ENCODE measurements around the gene ANO3. TPM values are rescaled to one million over a fixed set of nuclear protein-coding genes. Genes with fewer than 3 reads are reported as not detected.

Gene ANO3
- total and polyA plus RNA-seq, 2 donors (not counting 3 experiments of a cell fraction or from before 2014, with no cell fraction given), result not detected

DNA sequence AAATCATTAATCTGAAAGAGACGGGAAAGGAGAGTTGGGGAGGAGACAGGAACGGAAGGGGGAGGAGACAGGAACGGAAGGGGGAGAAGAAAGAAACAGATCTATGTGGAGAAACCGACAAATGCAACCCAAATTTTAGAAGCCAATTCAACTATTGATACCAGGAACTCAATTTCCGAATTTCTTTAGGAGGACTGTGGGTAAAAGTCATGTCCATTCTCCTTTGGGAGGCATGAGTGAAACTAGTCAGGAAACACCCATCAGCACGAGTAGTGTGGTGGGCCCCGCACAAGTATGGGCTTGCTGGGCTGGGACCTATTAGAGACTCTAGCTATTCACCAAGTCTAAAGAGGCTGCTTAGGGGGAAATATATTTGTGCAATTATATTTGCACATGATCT is 18.1 kb downstream of the ANO3 start:
- FAIRE-seq, result no peak
- POLR2A ChIA-PET, result no interaction called here
- no peaks in the 10 kb centered on the region for H3K36me3 ChIP-seq (ENCODE audit: control insufficient read depth in 2 of 2, extremely low read depth in 1 of 2, insufficient read depth in 2 of 2, low read length in 2 of 2)

DNA sequence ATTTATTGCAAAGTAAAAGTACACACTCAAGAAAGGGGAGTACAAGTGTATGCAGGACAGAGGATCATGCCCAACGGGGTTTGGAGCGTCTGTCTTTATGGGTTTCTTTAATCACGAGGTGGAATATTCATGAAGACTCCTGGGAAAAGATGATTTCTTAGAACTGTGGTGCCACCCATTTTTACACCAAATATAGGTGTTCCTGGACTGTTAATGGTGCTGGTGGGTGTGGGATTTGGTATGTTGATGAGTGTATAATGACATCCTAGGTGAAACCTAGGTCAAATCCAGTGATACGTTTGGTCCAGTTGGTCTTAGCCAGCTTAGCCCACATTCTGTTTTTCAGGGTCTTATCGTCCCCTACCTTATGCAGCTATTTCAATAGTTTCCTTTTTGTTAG is 21.1 kb downstream of the ANO3 start:
- Histone ChIP-seq H3K27ac (ENCODE audit: insufficient read depth, low read depth, low read length) (no peak overlapping the region), H3K9me3 (replicated peaks; ENCODE audit: control insufficient read depth, insufficient read depth, low read length) (no peaks in the 10 kb centered on the region), H4K20me1 (replicated peaks; ENCODE audit: control insufficient read depth, extremely low read depth, insufficient read depth, low read length) (no peaks in the 10 kb centered on the region), H3K4me2 (ENCODE audit: insufficient read depth, low read length) (no peak overlapping the region), H3K9ac (replicated peaks; ENCODE audit: extremely low read depth, insufficient read depth, low read length) (no peak overlapping the region), H3K9me1 (replicated peaks; ENCODE audit: control insufficient read depth, extremely low read depth, insufficient read depth, low read length) (no peaks in the 10 kb centered on the region), H3K4me1 (ENCODE audit: control insufficient read depth, extremely low read depth, insufficient read depth, low read length) (no peaks in the 10 kb centered on the region), H3K79me2 (ENCODE audit: control insufficient read depth, insufficient read depth, low read length) (no peaks in the 10 kb centered on the region), H3K4me3 (replicated peaks in 1 of 3; ENCODE audit: insufficient read depth in 1 of 3, low read depth in 1 of 3, low read length in 3 of 3) (no peak overlapping the region), H3K36me3 (ENCODE audit: control insufficient read depth in 2 of 2, extremely low read depth in 1 of 2, insufficient read depth in 2 of 2, low read length in 2 of 2) (no peaks in the 10 kb centered on the region), H3K27me3 (ENCODE audit: control insufficient read depth in 2 of 2, insufficient read depth in 2 of 2, low read length in 2 of 2) (no peaks in the 10 kb centered on the region), H2AFZ (ENCODE audit: low read depth, low read length) (no peak overlapping the region)
- dilution Hi-C loops (cut with MboI; ENCODE audit: extremely low pct_ligation_motif_present, low sequenced_read_pairs), result no loop called here
- no TSS peak for BruUV-seq (replicated peaks)
- intact Hi-C loops (cut with micrococcal nuclease), result no loop called here
- POLR2A ChIA-PET, result no interaction called here
- FAIRE-seq, result no peak
- no peak for TF ChIP-seq MYC (IDR thresholded peaks at IDR 0.05; ENCODE audit: low read depth, low read length)
- TF ChIP-seq JUN (IDR thresholded peaks at IDR 0.05; ENCODE audit: borderline replicate concordance, insufficient read depth, insufficient read length, low read depth), result no peak
- TF ChIP-seq EZH2 (IDR thresholded peaks at IDR 0.05; ENCODE audit: borderline replicate concordance, low read depth, low read length, severe bottlenecking), result no peak
- TF ChIP-seq FOS (IDR thresholded peaks at IDR 0.05; ENCODE audit: borderline replicate concordance, insufficient read depth, low read length), result no peak
- no peak for TF ChIP-seq POLR2A (IDR thresholded peaks at IDR 0.05; ENCODE audit: low read depth, low read length)
- no peak for TF ChIP-seq GATA2 (IDR thresholded peaks at IDR 0.05; ENCODE audit: insufficient read depth, insufficient read length, low read depth, low read length)
- no peak for TF ChIP-seq POLR2AphosphoS5 (IDR thresholded peaks at IDR 0.05; ENCODE audit: insufficient read depth, low read depth, low read length)
- TF ChIP-seq, protein P1, sequence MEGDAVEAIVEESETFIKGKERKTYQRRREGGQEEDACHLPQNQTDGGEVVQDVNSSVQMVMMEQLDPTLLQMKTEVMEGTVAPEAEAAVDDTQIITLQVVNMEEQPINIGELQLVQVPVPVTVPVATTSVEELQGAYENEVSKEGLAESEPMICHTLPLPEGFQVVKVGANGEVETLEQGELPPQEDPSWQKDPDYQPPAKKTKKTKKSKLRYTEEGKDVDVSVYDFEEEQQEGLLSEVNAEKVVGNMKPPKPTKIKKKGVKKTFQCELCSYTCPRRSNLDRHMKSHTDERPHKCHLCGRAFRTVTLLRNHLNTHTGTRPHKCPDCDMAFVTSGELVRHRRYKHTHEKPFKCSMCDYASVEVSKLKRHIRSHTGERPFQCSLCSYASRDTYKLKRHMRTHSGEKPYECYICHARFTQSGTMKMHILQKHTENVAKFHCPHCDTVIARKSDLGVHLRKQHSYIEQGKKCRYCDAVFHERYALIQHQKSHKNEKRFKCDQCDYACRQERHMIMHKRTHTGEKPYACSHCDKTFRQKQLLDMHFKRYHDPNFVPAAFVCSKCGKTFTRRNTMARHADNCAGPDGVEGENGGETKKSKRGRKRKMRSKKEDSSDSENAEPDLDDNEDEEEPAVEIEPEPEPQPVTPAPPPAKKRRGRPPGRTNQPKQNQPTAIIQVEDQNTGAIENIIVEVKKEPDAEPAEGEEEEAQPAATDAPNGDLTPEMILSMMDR (IDR thresholded peaks at IDR 0.05; ENCODE audit: extremely low read depth in 1 of 2, insufficient read depth in 1 of 2, low read depth in 1 of 2, low read length in 2 of 2), result no peak
- TF ChIP-seq, protein P2, sequence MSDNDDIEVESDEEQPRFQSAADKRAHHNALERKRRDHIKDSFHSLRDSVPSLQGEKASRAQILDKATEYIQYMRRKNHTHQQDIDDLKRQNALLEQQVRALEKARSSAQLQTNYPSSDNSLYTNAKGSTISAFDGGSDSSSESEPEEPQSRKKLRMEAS (IDR thresholded peaks at IDR 0.05; ENCODE audit: insufficient read depth, insufficient read length), result no peak
- no peak for DNase-seq (ENCODE audit: low read depth, low spot score)
- CTCF ChIA-PET, result no interaction called here

More for the DNA sequence above, 18.1 kb downstream of the ANO3 start:
- CTCF ChIA-PET, result no interaction called here
- H4K20me1 ChIP-seq (replicated peaks; ENCODE audit: control insufficient read depth, extremely low read depth, insufficient read depth, low read length), result no peaks in the 10 kb centered on the region
- no peaks in the 10 kb centered on the region for H3K27me3 ChIP-seq (ENCODE audit: control insufficient read depth in 2 of 2, insufficient read depth in 2 of 2, low read length in 2 of 2)
- DNase-seq (ENCODE audit: low read depth, low spot score), result no peak
- no peaks in the 10 kb centered on the region for H3K4me1 ChIP-seq (ENCODE audit: control insufficient read depth, extremely low read depth, insufficient read depth, low read length)
- no peak for TF ChIP-seq EZH2 (IDR thresholded peaks at IDR 0.05; ENCODE audit: borderline replicate concordance, low read depth, low read length, severe bottlenecking)
- TF ChIP-seq, protein P1 (IDR thresholded peaks at IDR 0.05; ENCODE audit: extremely low read depth in 1 of 2, insufficient read depth in 1 of 2, low read depth in 1 of 2, low read length in 2 of 2), result no peak
- no peak for TF ChIP-seq POLR2A (IDR thresholded peaks at IDR 0.05; ENCODE audit: low read depth, low read length)
- no peak for TF ChIP-seq MYC (IDR thresholded peaks at IDR 0.05; ENCODE audit: low read depth, low read length)
- no peak for TF ChIP-seq POLR2AphosphoS5 (IDR thresholded peaks at IDR 0.05; ENCODE audit: insufficient read depth, low read depth, low read length)
- no peak for TF ChIP-seq GATA2 (IDR thresholded peaks at IDR 0.05; ENCODE audit: insufficient read depth, insufficient read length, low read depth, low read length)
- H3K9me1 ChIP-seq (replicated peaks; ENCODE audit: control insufficient read depth, extremely low read depth, insufficient read depth, low read length), result no peaks in the 10 kb centered on the region
- dilution Hi-C loops (cut with MboI; ENCODE audit: extremely low pct_ligation_motif_present, low sequenced_read_pairs), result no loop called here
- no peak overlapping the region for H3K27ac ChIP-seq (ENCODE audit: insufficient read depth, low read depth, low read length)
- no peak overlapping the region for H3K4me2 ChIP-seq (ENCODE audit: insufficient read depth, low read length)
- no peak overlapping the region for H2AFZ ChIP-seq (ENCODE audit: low read depth, low read length)
- no peak overlapping the region for H3K4me3 ChIP-seq (replicated peaks in 1 of 3; ENCODE audit: insufficient read depth in 1 of 3, low read depth in 1 of 3, low read length in 3 of 3)
- intact Hi-C loops (cut with micrococcal nuclease), result no loop called here
- H3K9me3 ChIP-seq (replicated peaks; ENCODE audit: control insufficient read depth, insufficient read depth, low read length), result no peaks in the 10 kb centered on the region
- BruUV-seq (replicated peaks), result no TSS peak
- no peaks in the 10 kb centered on the region for H3K79me2 ChIP-seq (ENCODE audit: control insufficient read depth, insufficient read depth, low read length)
- H3K9ac ChIP-seq (replicated peaks; ENCODE audit: extremely low read depth, insufficient read depth, low read length), result no peak overlapping the region

All from endothelial cell of umbilical vein (primary cell).